H9 (cell line): ENCODE measurements around the gene RNU1-1. TPM values are rescaled to one million over a fixed set of nuclear protein-coding genes. Genes with fewer than 3 reads are reported as not detected.
A peak's percentile ranks its signal among the peaks of the same experiment; 100 is the strongest.
"Not testable (repeated sequence)": the region's sequence is repeated elsewhere in the genome, so short reads cannot be mapped to it uniquely, and the experiment has no call there.

Source experiments
- DNase-seq: peaks from one replicate; pipeline ENCODE4 v3.0.0-alpha.2; 2017
- H2AFZ ChIP-seq: one replicate; pipeline ENCODE4 v1.6.1; 2013; ENCODE audit warnings: mild to moderate bottlenecking, low read length, control low read depth, moderate library complexity
- H2AK5ac ChIP-seq: 2 replicates; pipeline ENCODE4 v1.6.1; 2013; ENCODE audit warnings: low read length, control low read depth, mixed read lengths; ENCODE audit not compliant: insufficient read length
- H2BK120ac ChIP-seq: one replicate; pipeline ENCODE4 v1.6.1; 2013; ENCODE audit warnings: low read depth, mild to moderate bottlenecking, low read length, control low read depth, inconsistent platforms; ENCODE audit not compliant: poor library complexity, severe bottlenecking
- H2BK12ac ChIP-seq: 2 replicates; pipeline ENCODE4 v1.6.1; 2013; ENCODE audit warnings: low read length, control low read depth, mixed read lengths, low read depth; ENCODE audit not compliant: insufficient read length
- H2BK15ac ChIP-seq: 2 replicates; pipeline ENCODE4 v1.6.1; 2013; ENCODE audit warnings: low read depth, low read length, control low read depth
- H2BK20ac ChIP-seq: one replicate; pipeline ENCODE4 v1.6.1; 2013; ENCODE audit warnings: low read depth, mild to moderate bottlenecking, low read length, control low read depth, inconsistent platforms; ENCODE audit not compliant: poor library complexity, severe bottlenecking
- H2BK5ac ChIP-seq: 2 replicates; pipeline ENCODE4 v1.6.1; 2013; ENCODE audit warnings: low read length, control low read depth, mixed read lengths; ENCODE audit not compliant: insufficient read length
- H3K14ac ChIP-seq: 2 replicates; pipeline ENCODE4 v1.6.1; 2013; ENCODE audit warnings: low read length, control low read depth; ENCODE audit not compliant: insufficient read depth
- H3K18ac ChIP-seq: 2 replicates; pipeline ENCODE4 v1.6.1; 2013; ENCODE audit warnings: low read depth, mild to moderate bottlenecking, mixed read lengths, low read length, control low read depth; ENCODE audit not compliant: insufficient read length
- H3K23ac ChIP-seq: 2 replicates; pipeline ENCODE4 v1.6.1; 2013; ENCODE audit warnings: low read length, control low read depth, mixed read lengths, low read depth; ENCODE audit not compliant: insufficient read length
- H3K23me2 ChIP-seq: 2 replicates; pipeline ENCODE4 v1.6.1; 2013; ENCODE audit warnings: low read depth, mild to moderate bottlenecking, mixed read lengths, low read length, control low read depth; ENCODE audit not compliant: insufficient read length, poor library complexity, severe bottlenecking
- H3K27ac ChIP-seq: 2 replicates; pipeline ENCODE4 v1.5.1; 2013; ENCODE audit warnings: low read length, control low read depth, mixed read lengths, low read depth; ENCODE audit not compliant: insufficient read length
- H3K27me3 ChIP-seq: 2 replicates; pipeline ENCODE4 v1.6.1; 2013; ENCODE audit warnings: low read length, control low read depth, inconsistent platforms; ENCODE audit not compliant: insufficient read depth
- H3K4ac ChIP-seq: 2 replicates; pipeline ENCODE4 v1.6.1; 2013; ENCODE audit warnings: low read depth, mild to moderate bottlenecking, control low read depth, inconsistent platforms, low read length, moderate library complexity
- H3K4me1 ChIP-seq: 2 replicates; pipeline ENCODE4 v1.6.1; 2013; ENCODE audit warnings: low read length, control low read depth, inconsistent platforms; ENCODE audit not compliant: insufficient read depth
- H3K4me2 ChIP-seq: 2 replicates; pipeline ENCODE4 v1.6.1; 2013; ENCODE audit warnings: low read length, control low read depth, mixed read lengths; ENCODE audit not compliant: insufficient read length, insufficient read depth
- H3K56ac ChIP-seq: 2 replicates; pipeline ENCODE4 v1.6.1; 2013; ENCODE audit warnings: low read depth, mild to moderate bottlenecking, mixed read lengths, low read length, control low read depth; ENCODE audit not compliant: insufficient read length
- H3K79me1 ChIP-seq: 2 replicates; pipeline ENCODE4 v1.6.1; 2013; ENCODE audit warnings: low read depth, mild to moderate bottlenecking, moderate library complexity, low read length, control low read depth, inconsistent platforms; ENCODE audit not compliant: insufficient read depth, poor library complexity, severe bottlenecking
- H3K79me2 ChIP-seq: 2 replicates; pipeline ENCODE4 v1.6.1; 2013; ENCODE audit warnings: low read length, control low read depth, inconsistent platforms; ENCODE audit not compliant: insufficient read depth
- H3K9ac ChIP-seq: 2 replicates; pipeline ENCODE4 v1.6.1; 2013; ENCODE audit warnings: low read length, control low read depth, mixed read lengths; ENCODE audit not compliant: insufficient read length; ENCODE audit errors: extremely low read depth
- H3K9me3 ChIP-seq: one replicate; pipeline ENCODE4 v1.6.1; 2013; ENCODE audit warnings: low read depth, low read length, inconsistent platforms; ENCODE audit not compliant: control insufficient read depth
- H3T11ph ChIP-seq: one replicate; pipeline ENCODE4 v1.6.1; 2013; ENCODE audit warnings: mild to moderate bottlenecking, low read length, control low read depth, inconsistent platforms
- H4K20me1 ChIP-seq: one replicate; pipeline ENCODE4 v1.6.1; 2013; ENCODE audit not compliant: control insufficient read depth, insufficient read length, insufficient read depth
- H4K5ac ChIP-seq: 2 replicates; pipeline ENCODE4 v1.6.1; 2013; ENCODE audit warnings: low read depth, mild to moderate bottlenecking, mixed read lengths, low read length, control low read depth; ENCODE audit not compliant: insufficient read length
- H4K8ac ChIP-seq: replicated peaks from 2 replicates; pipeline ENCODE4 v1.6.1; 2013; ENCODE audit warnings: low read length, control low read depth, mixed read lengths, low read depth; ENCODE audit not compliant: insufficient read length
- H4K91ac ChIP-seq: 2 replicates; pipeline ENCODE4 v1.6.1; 2013; ENCODE audit warnings: low read depth, mild to moderate bottlenecking, moderate library complexity, mixed read lengths, low read length, control low read depth; ENCODE audit not compliant: insufficient read length
- H3K27ac Mint-ChIP-seq, 3 experiments: 2 replicates in 2 of 3; 3 replicates in 1 of 3; pipeline ENCODE4 v1.8.0; 2020 to 2021; ENCODE audit warnings: mixed read lengths in 3 of 3, mild to moderate bottlenecking in 1 of 3, moderate library complexity in 1 of 3
- H3K27me3 Mint-ChIP-seq: 2 replicates; pipeline ENCODE4 v1.8.0; 2021; ENCODE audit warnings: low read depth, mild to moderate bottlenecking, moderate library complexity, mixed read lengths
- H3K36me3 Mint-ChIP-seq, 3 experiments: 2 replicates in 2 of 3; 3 replicates in 1 of 3; pipeline ENCODE4 v1.8.0; 2020 to 2021; ENCODE audit warnings: low read depth in 3 of 3, mixed read lengths in 3 of 3; ENCODE audit not compliant: insufficient read depth in 1 of 3
- H3K4me1 Mint-ChIP-seq, 2 experiments: 2 replicates each; pipeline ENCODE4 v1.8.0; 2020; ENCODE audit warnings: mixed read lengths in 2 of 2
- H3K4me3 Mint-ChIP-seq, 2 experiments: 2 replicates in 1 of 2; 3 replicates in 1 of 2; pipeline ENCODE4 v1.8.0; 2020 to 2021; ENCODE audit warnings: mild to moderate bottlenecking in 2 of 2, mixed read lengths in 2 of 2, moderate library complexity in 1 of 2
- H3K9me3 Mint-ChIP-seq, 2 experiments: 2 replicates in 1 of 2; 3 replicates in 1 of 2; pipeline ENCODE4 v1.8.0; 2020; ENCODE audit warnings: mild to moderate bottlenecking in 2 of 2, mixed read lengths in 2 of 2, moderate library complexity in 1 of 2
- WGBS: extraction: QIAGEN DNeasy Blood & Tissue Kit; methylation state at CpG from one replicate; pipeline ENCODE4 v1.1.7; 2013; ENCODE audit warnings: missing lambda C conversion rate, low lambda C conversion rate, mixed read lengths; ENCODE audit not compliant: insufficient read length; ENCODE audit errors: extremely low coverage; 5-methylcytosine and 5-hydroxymethylcytosine counted together
- total RNA-seq: library from RNA; stranded (reverse); gene quantifications from 2 replicates; pipeline ENCODE4 v1.2.1, GENCODE V29; 2021

The RNU1-1 gene
- total RNA-seq, 1 experiment from 2014 or later, result 2,051 TPM

- not testable (repeated sequence) for H3K4me1 Mint-ChIP-seq, H2BK5ac ChIP-seq, H3K23me2 ChIP-seq, H3K14ac ChIP-seq, H4K20me1 ChIP-seq, H2AK5ac ChIP-seq, H3K27me3 ChIP-seq, H3K79me2 ChIP-seq, H2AFZ ChIP-seq, H2BK120ac ChIP-seq, H4K8ac ChIP-seq, H3K23ac ChIP-seq, H3K79me1 ChIP-seq, H3K4me1 ChIP-seq, H3K36me3 Mint-ChIP-seq, H3K4ac ChIP-seq, H4K5ac ChIP-seq, H3K9ac ChIP-seq, H3K27ac Mint-ChIP-seq, H3K56ac ChIP-seq, H3K27me3 Mint-ChIP-seq, H3K9me3 ChIP-seq, H3K4me3 Mint-ChIP-seq, H2BK12ac ChIP-seq, H3K18ac ChIP-seq, H2BK15ac ChIP-seq, H3T11ph ChIP-seq, H3K9me3 Mint-ChIP-seq, H4K91ac ChIP-seq, H2BK20ac ChIP-seq
- H3K4me2 ChIP-seq, result peak overlapping the region; percentile 57
- peak overlapping the region; percentile 77 for H3K27ac ChIP-seq
- DNase-seq, result peak; percentile 90
- WGBS, result no CpG with 5 or more reads among the region's 26 CpGs
These were observed 526 bp downstream of the RNU1-1 start for GRCh38 chr1:16513412-16514106.

- H4K5ac ChIP-seq, H2BK20ac ChIP-seq, H3K79me1 ChIP-seq, H4K8ac ChIP-seq, H3K4me1 Mint-ChIP-seq, H3K27ac ChIP-seq, H3K23ac ChIP-seq, H2BK120ac ChIP-seq, H3K9me3 ChIP-seq, H4K20me1 ChIP-seq, H3K4me1 ChIP-seq, H3K36me3 Mint-ChIP-seq, H3K4ac ChIP-seq, H3K18ac ChIP-seq, H2BK5ac ChIP-seq, H3K9me3 Mint-ChIP-seq, H3T11ph ChIP-seq, H3K14ac ChIP-seq, H3K56ac ChIP-seq, H4K91ac ChIP-seq, H2AFZ ChIP-seq, H3K23me2 ChIP-seq, H2BK12ac ChIP-seq, H3K79me2 ChIP-seq, H3K27me3 ChIP-seq, H2AK5ac ChIP-seq, H3K4me3 Mint-ChIP-seq, H2BK15ac ChIP-seq, H3K27me3 Mint-ChIP-seq, H3K9ac ChIP-seq, H3K27ac Mint-ChIP-seq, DNase-seq: not testable (repeated sequence)
- peak overlapping the region; percentile 57 for H3K4me2 ChIP-seq
- WGBS, result no CpG with 5 or more reads among the region's 15 CpGs
These were observed 1.3 kb downstream of the RNU1-1 start for GRCh38 chr1:16512624-16513411.
